GM19463 (cell line): ENCODE results near the gene ARRB1.

Source experiments
- ATAC-seq: cut with Tn5 transposase; IDR thresholded peaks from one replicate; pipeline ENCODE4 v1.9.1; 2021; ENCODE audit warnings: mild to moderate bottlenecking, moderate library complexity; ENCODE audit not compliant: unreplicated experiment

The ARRB1 gene

DNA sequence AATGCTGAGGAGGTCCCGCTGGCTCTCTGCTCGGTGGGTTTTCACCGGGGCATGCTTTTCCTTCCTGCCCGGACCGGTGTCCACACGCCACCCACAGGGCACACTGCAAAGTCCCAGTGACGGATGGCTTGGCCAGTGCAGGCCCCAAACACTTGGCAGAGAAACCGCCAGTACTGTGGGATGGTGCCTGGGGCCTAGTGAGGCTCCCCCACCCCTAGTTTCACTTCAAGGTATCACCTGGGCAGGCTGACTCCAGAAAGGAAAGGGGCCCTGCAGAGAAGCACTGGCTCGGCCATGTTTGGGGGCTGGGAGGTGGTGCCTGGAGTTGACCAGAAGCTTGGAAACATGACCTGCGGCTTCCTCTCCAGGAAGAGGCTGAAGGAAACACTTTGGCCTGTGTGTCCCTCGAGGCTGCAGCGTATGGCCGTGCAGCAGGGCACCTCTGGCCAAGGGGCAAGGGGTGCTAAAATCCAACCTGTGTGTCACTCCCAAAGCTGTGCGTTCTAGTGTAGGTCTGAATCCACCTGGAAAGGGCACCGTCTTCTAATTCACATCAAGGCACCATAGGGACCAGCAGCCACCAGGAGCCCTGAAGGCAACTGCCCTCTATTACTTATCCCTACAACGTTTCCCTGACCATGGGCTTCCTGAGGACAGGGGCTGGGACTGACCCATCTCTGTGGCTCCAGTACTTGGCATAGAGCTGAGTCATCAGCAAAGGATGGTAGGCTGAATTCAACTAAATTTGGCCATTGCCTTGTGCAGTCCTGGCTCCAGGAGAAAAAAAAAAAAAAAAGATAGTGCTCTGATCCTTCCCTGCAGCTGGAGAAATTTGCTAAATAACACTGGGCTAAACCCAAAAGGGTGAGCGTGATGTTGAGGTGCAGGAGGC lies 88.3 kb downstream of the ARRB1 start:
- ATAC-seq, result no peak

- no peak for ATAC-seq
Observed at GRCh38 chr11:75262436-75262835, 89.0 kb downstream of the ARRB1 start.

- no peak for ATAC-seq
Observed at GRCh38 chr11:75261902-75262361, 89.5 kb downstream of the ARRB1 start.

- ATAC-seq, result no peak
Observed at GRCh38 chr11:75260396-75261170, 90.9 kb downstream of the ARRB1 start.

DNA sequence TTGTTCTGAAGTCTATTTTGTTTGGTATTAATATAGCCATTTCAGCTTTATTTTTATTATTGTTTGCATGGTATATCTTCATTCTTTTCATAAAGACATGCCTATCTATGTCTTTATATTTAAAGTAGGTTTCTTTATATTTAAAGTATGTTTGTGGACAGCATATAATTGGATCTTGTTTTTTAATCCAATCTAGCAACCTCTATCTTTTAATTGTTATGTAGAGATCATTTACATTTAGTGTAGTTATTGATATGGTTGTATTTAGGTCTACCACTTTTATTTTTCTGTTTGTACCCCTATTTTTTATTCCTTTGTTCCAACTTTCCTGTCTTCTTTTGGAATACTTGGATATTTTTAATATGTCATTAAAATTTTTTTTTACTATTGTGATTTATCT lies 97.1 kb downstream of the ARRB1 start:
- no peak for ATAC-seq

DNA sequence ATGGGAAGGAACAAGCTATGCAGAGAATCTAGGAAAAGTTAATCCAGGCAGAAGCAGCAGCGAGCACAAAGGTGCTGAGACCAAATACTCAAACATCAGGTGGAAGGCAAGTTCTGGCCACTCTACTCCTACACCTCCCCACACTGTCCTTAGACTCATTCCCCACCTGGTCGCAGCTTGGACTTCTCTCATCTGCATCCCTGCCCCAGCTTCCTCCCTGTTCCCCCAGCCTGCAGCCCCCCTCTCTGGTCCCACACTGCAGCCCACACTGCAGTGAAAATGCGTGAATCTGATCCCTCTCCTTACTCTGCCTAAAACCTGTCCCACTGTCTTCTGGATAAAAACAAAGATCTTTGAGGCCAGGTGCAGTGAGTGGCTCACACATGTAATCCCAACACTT lies 101.8 kb downstream of the ARRB1 start:
- ATAC-seq, result no peak

- no peak for ATAC-seq
Observed at GRCh38 chr11:75248924-75249256, 102.6 kb downstream of the ARRB1 start.

- no peak for ATAC-seq
Observed at GRCh38 chr11:75246671-75247350, 104.7 kb downstream of the ARRB1 start.

GRCh38 chr11:75246006-75246670 lies 105.3 kb downstream of the ARRB1 start:
- ATAC-seq, result no peak

GRCh38 chr11:75245356-75246005 lies 106.0 kb downstream of the ARRB1 start:
- no peak for ATAC-seq

- ATAC-seq, result no peak
Observed at GRCh38 chr11:75244052-75244814, 107.2 kb downstream of the ARRB1 start.

DNA sequence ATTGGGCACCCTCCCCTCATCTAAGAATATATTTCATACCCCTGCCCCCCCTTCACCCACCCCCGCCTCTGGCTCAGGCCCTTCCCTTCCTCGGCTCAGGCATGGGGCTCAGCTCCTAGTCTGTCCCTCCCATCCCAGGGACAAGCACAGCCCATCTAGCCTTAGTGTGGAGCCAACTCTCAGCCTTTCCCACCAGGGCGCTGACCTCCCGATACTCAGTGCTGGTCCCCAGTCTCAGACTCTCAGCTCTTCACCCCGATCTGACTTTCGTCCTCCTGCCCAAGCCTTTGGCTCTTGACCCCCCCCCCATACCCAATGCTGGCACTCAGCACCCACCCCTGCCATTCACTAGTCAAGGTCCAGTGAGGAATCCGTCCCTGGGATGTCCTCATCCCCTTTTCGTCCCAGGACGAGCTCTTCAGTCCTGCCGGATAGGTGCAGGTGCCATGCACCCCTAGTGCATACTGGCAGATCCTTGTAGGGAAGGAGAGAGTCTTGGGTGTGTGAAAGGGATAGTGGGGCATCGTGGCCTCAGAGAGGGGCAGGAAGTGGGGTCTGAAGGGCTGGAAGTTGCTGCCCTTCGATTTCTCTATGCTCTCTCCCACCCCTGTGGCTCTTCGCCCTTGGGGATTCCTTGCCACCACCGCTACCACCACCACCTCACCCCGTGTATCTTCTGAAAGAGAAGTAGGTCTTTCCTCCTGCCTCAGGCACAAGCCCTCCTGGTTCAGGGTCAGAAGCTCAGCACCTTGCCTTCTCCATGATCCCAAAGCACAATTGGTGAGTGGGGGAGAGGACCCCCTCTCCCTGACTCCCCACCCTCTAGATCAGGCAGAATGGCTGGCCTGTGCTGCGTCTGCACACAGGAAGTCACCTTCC lies 108.5 kb downstream of the ARRB1 start:
- no peak for ATAC-seq

GRCh38 chr11:75241906-75242644 lies 109.4 kb downstream of the ARRB1 start:
- ATAC-seq, result peak; percentile 27

GRCh38 chr11:75241036-75241905 lies 110.2 kb downstream of the ARRB1 start:
- peak; percentile 94 for ATAC-seq

DNA sequence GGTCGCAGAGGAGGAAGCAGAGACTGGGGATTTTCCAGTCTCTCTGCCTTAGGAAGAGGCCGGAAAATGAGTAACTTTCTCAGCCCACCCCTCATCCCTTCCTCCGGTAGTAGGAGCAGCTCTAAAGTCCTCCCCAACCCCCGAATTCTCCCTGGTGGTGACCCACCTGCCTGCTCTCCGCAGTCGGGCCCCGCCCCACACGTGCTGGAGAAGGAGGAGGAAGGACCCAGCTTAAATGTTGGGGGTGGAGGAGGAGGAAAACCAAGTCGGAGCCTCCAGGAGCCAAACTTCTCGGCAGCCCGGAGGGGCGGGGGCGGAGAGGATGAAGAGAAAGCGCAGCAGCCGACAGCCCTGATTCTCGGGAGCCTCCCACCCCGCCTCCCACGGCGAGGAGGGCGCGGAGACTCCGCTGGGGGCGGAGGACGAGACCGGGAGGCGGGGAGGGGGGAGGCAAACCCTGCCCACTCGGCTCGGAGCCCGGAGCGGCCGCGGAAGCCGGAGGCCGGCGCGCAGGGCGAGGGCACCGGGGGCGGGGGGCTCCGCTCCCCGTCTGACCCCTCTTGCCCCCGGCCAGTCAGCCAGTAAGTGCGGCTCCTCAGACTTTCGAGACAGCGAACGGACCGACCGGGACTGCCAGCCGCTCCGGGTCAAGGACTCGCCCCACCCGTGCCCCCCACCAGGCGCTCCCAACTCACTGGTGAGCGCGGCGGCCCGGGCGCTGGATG lies 111.0 kb downstream of the ARRB1 start, which contains the start of gene TPBGL:
TSS of gene TPBGL (plus strand) at position 464 of the 725 bp plus-strand sequence. CDS start 276 bp downstream, outside the sequence.
- no peak for ATAC-seq
